Measurements from ENCODE around the gene CST5. TPM values are rescaled to one million over a fixed set of nuclear protein-coding genes. Genes with fewer than 3 reads are reported as not detected.
A peak's percentile ranks its signal among the peaks of the same experiment; 100 is the strongest.

CST5 gene
- total RNA-seq (not detected), polyA plus RNA-seq (not detected)
- long read RNA-seq, donor 1: 0 reads
- long read RNA-seq, donor 2: 0 reads
- long read RNA-seq, donor 3: 0 reads

GRCh38 chr20:23879328-23879798 is at the start of gene CST5:
Gene CST5, minus strand, starts transcription at chr20:23879748. Its CDS starts 72 bp downstream, at chr20:23879676.
- H3K9me3 ChIP-seq: no peaks in the 10 kb centered on the region
- DNase-seq: no peak
- no peak within 1 kb of the TSS for H3K27ac ChIP-seq
- no peak within 1 kb of the TSS for H3K4me3 ChIP-seq
- TF ChIP-seq CTCF (IDR thresholded peaks at IDR 0.05): no peak
- 86 to 90% methylated on average over 7 of the region's 7 CpGs for WGBS, 2 donors
- intact Hi-C loops (cut with DNase I): no loop called here
- peaks cover 0 to 21% (median 11%) of the 10 kb centered on the region in 7 donors for H3K27me3 ChIP-seq
- no peaks in the 10 kb centered on the region for H3K4me1 ChIP-seq
- no peak for ATAC-seq
- H3K36me3 ChIP-seq: no peaks in the 10 kb centered on the region

GRCh38 chr20:23928788-23929187 is 49.2 kb upstream of the CST5 start:
- Histone ChIP-seq H3K4me3 (no peak overlapping the region), H3K36me3 (no peaks in the 10 kb centered on the region), H3K9me3 (peaks cover 0 to 5% (median 0%) of the 10 kb centered on the region in 11 donors), H3K27ac (no peak overlapping the region), H3K4me1 (no peaks in the 10 kb centered on the region), H3K27me3 (peaks cover 0 to 13% (median 4%) of the 10 kb centered on the region in 7 donors)
- no peak for DNase-seq
- intact Hi-C loops (cut with DNase I): no loop called here
- no peak for ATAC-seq
- WGBS, 2 donors: 66 to 71% methylated on average over 10 of the region's 10 CpGs
- no peak for TF ChIP-seq CTCF (IDR thresholded peaks at IDR 0.05)

- ATAC-seq: no peak
- H3K4me3 ChIP-seq: no peak overlapping the region
- peaks cover 0 to 11% (median 4%) of the 10 kb centered on the region in 7 donors for H3K27me3 ChIP-seq
- DNase-seq: no peak
- TF ChIP-seq CTCF (IDR thresholded peaks at IDR 0.05): no peak
- no peaks in the 10 kb centered on the region for H3K36me3 ChIP-seq
- no peaks in the 10 kb centered on the region for H3K4me1 ChIP-seq
- no peak overlapping the region for H3K27ac ChIP-seq
- H3K9me3 ChIP-seq: peaks cover 0 to 5% (median 0%) of the 10 kb centered on the region in 11 donors
- intact Hi-C loops (cut with DNase I): no loop called here
- 88 to 89% methylated on average over 9 of the region's 9 CpGs for WGBS, 2 donors
Measured at GRCh38 chr20:23928353-23928752, 48.8 kb upstream of the CST5 start.

- H3K4me1 ChIP-seq: no peaks in the 10 kb centered on the region
- ATAC-seq (peak in 1 of 8 donors; percentile 15), DNase-seq (no peak)
- TF ChIP-seq CTCF (IDR thresholded peaks at IDR 0.05): no peak
- 51 to 64% methylated on average over 3 of the region's 3 CpGs for WGBS, 2 donors
- H3K27me3 ChIP-seq: peaks cover 0 to 11% (median 4%) of the 10 kb centered on the region in 7 donors
- intact Hi-C loops (cut with DNase I): no loop called here
- no peak overlapping the region for H3K27ac ChIP-seq
- no peak overlapping the region for H3K4me3 ChIP-seq
- H3K9me3 ChIP-seq: peaks cover 0 to 5% (median 0%) of the 10 kb centered on the region in 11 donors
- no peaks in the 10 kb centered on the region for H3K36me3 ChIP-seq
Measured at GRCh38 chr20:23926944-23927872, 47.7 kb upstream of the CST5 start.
